Neutrophil (primary cell): Measurements from ENCODE around the gene GABBR1.
A peak's percentile ranks its signal among the peaks of the same experiment; 100 is the strongest.

Experiments used
- H3K27ac ChIP-seq: fragments of 200-600 bp; sonication (generic); 2 replicates; pipeline ENCODE4 v1.5.1; 2016; ENCODE audit warnings: mild to moderate bottlenecking, moderate library complexity
- H3K27me3 ChIP-seq: fragments of 200-600 bp; sonication (generic); 2 replicates; pipeline ENCODE4 v1.6.0; 2016; ENCODE audit warnings: mild to moderate bottlenecking
- H3K36me3 ChIP-seq: fragments of 200-600 bp; sonication (generic); 2 replicates; pipeline ENCODE4 v1.5.1; 2017
- H3K4me1 ChIP-seq, 2 experiments: fragments of 200-600 bp in 1 of 2; sonication (generic) in 1 of 2; 1 replicate in 1 of 2; 2 replicates in 1 of 2; pipeline versions ENCODE4 v1.5.1 to v1.6.1; 2013 to 2016; ENCODE audit warnings: low read depth in 1 of 2, low read length in 1 of 2, mild to moderate bottlenecking in 1 of 2, moderate library complexity in 1 of 2; ENCODE audit not compliant: control insufficient read depth in 1 of 2, insufficient read depth in 1 of 2
- H3K4me3 ChIP-seq, 2 experiments: fragments of 200-600 bp in 1 of 2; sonication (generic) in 1 of 2; 1 replicate in 1 of 2; 2 replicates in 1 of 2; pipeline ENCODE4 v1.5.1; 2013 to 2016; ENCODE audit warnings: low read depth in 1 of 2, low read length in 1 of 2, mild to moderate bottlenecking in 1 of 2, moderate library complexity in 1 of 2
- H3K9me3 ChIP-seq: fragments of 200-600 bp; sonication (generic); 2 replicates; pipeline ENCODE4 v1.5.1; 2016
- CTCF ChIP-seq: fragments of 200-600 bp; sonication (generic); IDR thresholded peaks from 2 replicates; pipeline ENCODE4 v1.5.1; 2016; ENCODE audit warnings: antibody characterized with exemption

Gene GABBR1

DNA sequence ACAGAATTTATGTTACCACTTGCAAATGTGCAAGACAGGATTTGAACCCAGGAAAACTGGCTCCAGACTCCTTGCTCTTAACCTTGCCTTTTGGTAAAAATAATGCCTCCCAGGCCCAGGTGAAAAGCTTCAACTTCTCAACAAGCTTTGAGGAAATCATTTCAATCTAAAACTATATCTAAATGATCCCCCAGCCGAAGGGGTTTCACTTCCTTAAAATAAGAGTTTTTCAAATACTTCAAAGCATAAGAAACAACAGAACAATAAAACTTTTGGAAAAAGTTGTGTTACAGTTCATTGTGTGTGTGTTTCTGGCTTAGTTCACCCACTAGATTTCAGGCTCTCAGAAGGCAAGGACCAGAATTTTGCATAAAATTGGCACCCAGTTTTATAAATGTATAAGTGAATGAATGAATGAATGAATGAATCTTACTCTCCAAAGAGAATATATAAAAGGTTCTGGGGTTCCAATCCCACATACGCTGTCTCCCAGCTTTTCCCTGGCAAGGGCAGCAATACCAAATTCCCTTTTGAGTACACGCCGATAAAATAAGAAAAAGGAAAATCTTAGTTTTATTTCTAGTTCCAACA, 42.7 kb downstream of the GABBR1 start:
- H3K27me3 ChIP-seq: peaks cover 29% of the 10 kb centered on the region
- H3K27ac ChIP-seq: no peak overlapping the region
- H3K4me1 ChIP-seq: no peaks in the 10 kb centered on the region
- H3K9me3 ChIP-seq: no peaks in the 10 kb centered on the region
- H3K4me3 ChIP-seq: no peak overlapping the region
- TF ChIP-seq CTCF: no peak
- H3K36me3 ChIP-seq: no peaks in the 10 kb centered on the region

DNA sequence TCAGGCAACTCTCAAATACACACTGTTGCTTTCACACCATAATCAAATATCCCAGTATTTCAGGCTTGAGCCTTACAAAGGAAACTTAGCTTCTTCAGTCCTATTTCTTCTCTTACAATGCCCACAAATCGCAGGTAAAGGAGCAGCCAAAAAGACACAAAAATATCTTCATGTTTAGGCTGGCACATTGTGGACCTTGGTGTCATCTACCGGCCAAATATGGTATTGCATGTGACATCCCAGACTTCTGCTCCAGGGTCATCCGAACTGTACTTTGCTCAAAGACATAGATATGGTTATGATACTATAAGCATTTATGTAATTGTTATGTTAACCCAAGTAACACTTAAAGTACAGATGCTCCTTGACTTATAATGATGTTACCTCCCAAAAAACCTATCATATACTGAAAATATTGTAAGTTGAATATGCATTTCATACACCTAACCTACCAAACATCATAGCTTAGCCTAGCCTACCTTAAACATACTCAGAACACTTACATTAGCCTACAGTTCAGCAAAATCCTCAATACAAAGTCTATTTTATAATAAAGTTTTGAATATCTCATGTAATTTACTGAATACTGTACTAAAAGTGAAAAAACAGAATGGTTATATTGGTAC, 43.4 kb downstream of the GABBR1 start:
- Histone ChIP-seq H3K4me1 (no peaks in the 10 kb centered on the region), H3K27ac (no peak overlapping the region), H3K4me3 (no peak overlapping the region), H3K36me3 (no peaks in the 10 kb centered on the region), H3K9me3 (no peaks in the 10 kb centered on the region), H3K27me3 (peaks cover 32% of the 10 kb centered on the region)
- TF ChIP-seq CTCF: peak; percentile 75

- H3K27me3 ChIP-seq: peaks cover 30% of the 10 kb centered on the region
- TF ChIP-seq CTCF: no peak
- H3K36me3 ChIP-seq: no peaks in the 10 kb centered on the region
- no peak within 1 kb of the TSS for H3K4me3 ChIP-seq
- no peaks in the 10 kb centered on the region for H3K9me3 ChIP-seq
- no peak within 1 kb of the TSS for H3K27ac ChIP-seq
- no peaks in the 10 kb centered on the region for H3K4me1 ChIP-seq
These were observed 48.2 kb downstream of the GABBR1 start, which contains the start of gene OR2H2 for GRCh38 chr6:29584821-29585220. Gene OR2H2, plus strand, starts transcription at chr6:29585121. Its CDS starts 2,824 bp downstream, at chr6:29587945.

DNA sequence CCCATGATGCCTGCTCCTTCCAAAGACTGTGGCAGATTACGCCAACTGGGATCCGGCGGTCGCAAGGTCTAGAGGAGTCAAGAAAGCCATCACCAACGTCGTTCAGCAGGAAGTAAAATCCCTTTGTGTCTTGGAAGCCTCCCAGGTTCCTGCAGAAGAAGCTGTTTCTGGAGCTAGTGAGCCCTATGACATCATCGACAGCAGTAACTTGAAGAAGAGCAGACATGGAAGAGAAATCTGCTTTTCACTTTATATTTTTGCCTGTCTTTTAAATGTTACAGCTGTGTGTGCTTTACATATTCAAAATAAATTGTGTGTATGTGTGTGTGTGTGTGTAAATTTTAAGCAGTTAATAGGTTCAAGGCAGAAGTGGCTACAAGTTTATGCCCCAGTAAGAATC, 55.4 kb downstream of the GABBR1 start:
- H3K4me1 ChIP-seq: no peaks in the 10 kb centered on the region
- H3K9me3 ChIP-seq: no peaks in the 10 kb centered on the region
- H3K36me3 ChIP-seq: no peaks in the 10 kb centered on the region
- H3K27me3 ChIP-seq: peaks cover 54% of the 10 kb centered on the region
- no peak overlapping the region for H3K4me3 ChIP-seq
- H3K27ac ChIP-seq: no peak overlapping the region
- no peak for TF ChIP-seq CTCF

DNA sequence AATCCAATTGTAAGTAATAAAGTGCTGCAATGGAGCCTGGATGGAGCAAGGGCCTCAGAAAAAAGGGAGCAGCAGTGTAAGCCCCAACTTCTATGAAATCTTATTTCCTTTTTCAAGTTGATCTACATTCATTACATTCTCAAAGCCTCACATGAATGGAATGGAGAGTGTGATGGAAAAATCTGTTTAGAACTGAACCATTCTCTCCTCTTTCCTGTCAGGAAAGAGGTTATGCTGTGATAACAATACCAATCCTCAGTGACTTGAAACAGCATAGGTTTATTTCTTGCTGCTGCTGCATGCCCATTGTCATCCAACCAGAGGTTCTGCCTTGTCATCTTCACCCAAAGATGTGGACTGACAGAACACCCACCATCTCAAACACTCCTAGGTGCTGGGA, 56.9 kb downstream of the GABBR1 start:
- H3K4me3 ChIP-seq: no peak overlapping the region
- H3K27me3 ChIP-seq: peaks cover 59% of the 10 kb centered on the region
- no peak for TF ChIP-seq CTCF
- no peak overlapping the region for H3K27ac ChIP-seq
- H3K36me3 ChIP-seq: no peaks in the 10 kb centered on the region
- H3K4me1 ChIP-seq: no peaks in the 10 kb centered on the region
- H3K9me3 ChIP-seq: no peaks in the 10 kb centered on the region
